H1 (cell line): ENCODE data around the gene EMC6. TPM values are rescaled to one million over a fixed set of nuclear protein-coding genes. Genes with fewer than 3 reads are reported as not detected.

Experiments used
- CTCF ChIA-PET: fragments of 300-600 bp; sonication (Branson Sonifier 250); formaldehyde crosslinking; loops from one replicate; lab custom pipeline; 2021; ENCODE audit not compliant: partially characterized antibody; lab: Charles Lee
- POLR2A ChIA-PET: fragments of 300-600 bp; sonication (Branson Sonifier 250); formaldehyde crosslinking; loops from one replicate; lab custom pipeline; 2021; ENCODE audit warnings: inconsistent platforms; ENCODE audit not compliant: partially characterized antibody; lab: Charles Lee
- DNase-seq, 2 experiments: peaks; one replicate each; pipeline versions ENCODE4 v3.0.0 to v3.0.0-alpha.2; 2010 to 2022; ENCODE audit warnings: low spot score in 2 of 2, low read depth in 1 of 2, mixed read lengths in 1 of 2
- FAIRE-seq: peaks from 2 replicates; lab custom pipeline; 2011; peaks lifted over from hg19 to GRCh38; lab: Jason Lieb, UNC
- H2AFZ ChIP-seq: 2 replicates; pipeline ENCODE4 v1.8.1; 2012; ENCODE audit warnings: low read length, inconsistent platforms
- H2AK5ac ChIP-seq: 2 replicates; pipeline ENCODE4 v1.6.1; 2013; ENCODE audit warnings: low read depth, low read length
- H2BK120ac ChIP-seq: replicated peaks from 2 replicates; pipeline ENCODE3; 2013; ENCODE audit warnings: low read depth, low read length, inconsistent platforms
- H2BK12ac ChIP-seq: 2 replicates; pipeline ENCODE4 v1.6.1; 2013; ENCODE audit warnings: low read depth, low read length
- H2BK15ac ChIP-seq: 2 replicates; pipeline ENCODE4 v1.6.1; 2013; ENCODE audit warnings: low read length
- H2BK20ac ChIP-seq: 2 replicates; pipeline ENCODE4 v1.6.1; 2013; ENCODE audit warnings: low read length
- H2BK5ac ChIP-seq: 2 replicates; pipeline ENCODE4 v1.6.1; 2013; ENCODE audit warnings: low read depth, low read length
- H3K14ac ChIP-seq: 2 replicates; pipeline ENCODE4 v1.6.1; 2013; ENCODE audit warnings: inconsistent platforms; ENCODE audit not compliant: insufficient read length
- H3K18ac ChIP-seq: 2 replicates; pipeline ENCODE4 v1.6.1; 2013; ENCODE audit warnings: low read length; ENCODE audit errors: extremely low read depth
- H3K23ac ChIP-seq: 2 replicates; pipeline ENCODE4 v1.6.1; 2013; ENCODE audit warnings: inconsistent platforms; ENCODE audit not compliant: insufficient read length
- H3K23me2 ChIP-seq: 2 replicates; pipeline ENCODE4 v1.6.1; 2013; ENCODE audit warnings: low read depth, low read length
- H3K27ac ChIP-seq: 2 replicates; pipeline ENCODE4 v1.6.1; 2011; ENCODE audit warnings: low read depth, low read length, inconsistent platforms
- H3K27me3 ChIP-seq, 4 experiments: replicated peaks in 1 of 4; 1 replicate in 1 of 4; 2 replicates in 3 of 4; pipeline versions ENCODE4 v1.6.1 to v1.8.1; 2011 to 2013; ENCODE audit warnings: low read length in 3 of 4, mild to moderate bottlenecking in 3 of 4, inconsistent platforms in 2 of 4, mixed read lengths in 2 of 4, moderate library complexity in 1 of 4; ENCODE audit not compliant: control insufficient read depth in 3 of 4, insufficient read depth in 3 of 4; ENCODE audit errors: extremely low read depth in 1 of 4
- H3K36me3 ChIP-seq, 4 experiments: 2 replicates each; pipeline versions ENCODE4 v1.6.1 to v1.8.1; 2011 to 2013; ENCODE audit warnings: mild to moderate bottlenecking in 4 of 4, low read length in 3 of 4, moderate library complexity in 2 of 4, control low read depth in 1 of 4, inconsistent platforms in 1 of 4; ENCODE audit not compliant: insufficient read depth in 4 of 4, control insufficient read depth in 2 of 4
- H3K4ac ChIP-seq: replicated peaks from 2 replicates; pipeline ENCODE3; 2013; ENCODE audit warnings: low read length, low read depth, mixed read lengths, inconsistent platforms; ENCODE audit not compliant: insufficient read length
- H3K4me1 ChIP-seq, 4 experiments: replicated peaks in 1 of 4; 1 replicate in 1 of 4; 2 replicates in 3 of 4; pipeline versions ENCODE4 v1.6.1 to v1.8.1; 2011 to 2013; ENCODE audit warnings: low read length in 3 of 4, inconsistent platforms in 2 of 4, mixed read lengths in 1 of 4; ENCODE audit not compliant: insufficient read depth in 4 of 4, control insufficient read depth in 3 of 4
- H3K4me2 ChIP-seq, 2 experiments: 2 replicates each; pipeline versions ENCODE4 v1.6.1 to v1.8.1; 2011 to 2013; ENCODE audit warnings: low read depth in 2 of 2, low read length in 2 of 2, control low read depth in 1 of 2, inconsistent platforms in 1 of 2, mild to moderate bottlenecking in 1 of 2; ENCODE audit not compliant: insufficient read depth in 1 of 2
- H3K4me3 ChIP-seq, 4 experiments: fragments of 200-600, 300-600 bp in 1 of 4; sonication (generic), shearing (Covaris generic), sonication (Bioruptor Twin) in 1 of 4; 2 replicates each; pipeline versions ENCODE4 v1.5.1 to v1.8.1; 2011 to 2016; ENCODE audit warnings: low read length in 4 of 4, low read depth in 3 of 4, control low read depth in 2 of 4, inconsistent platforms in 2 of 4, mild to moderate bottlenecking in 2 of 4, mixed read lengths in 1 of 4, moderate library complexity in 1 of 4; ENCODE audit not compliant: insufficient read depth in 2 of 4; ENCODE audit errors: extremely low read depth in 1 of 4
- H3K56ac ChIP-seq: replicated peaks from 2 replicates; pipeline ENCODE3; 2013; ENCODE audit warnings: low read depth, mild to moderate bottlenecking, mixed read lengths, low read length, inconsistent platforms; ENCODE audit not compliant: insufficient read length
- H3K79me1 ChIP-seq: 2 replicates; pipeline ENCODE4 v1.6.1; 2013; ENCODE audit warnings: low read depth, low read length, control low read depth
- H3K79me2 ChIP-seq, 2 experiments: 2 replicates each; pipeline versions ENCODE4 v1.6.1 to v1.8.1; 2012 to 2013; ENCODE audit warnings: low read length in 2 of 2, mild to moderate bottlenecking in 2 of 2, inconsistent platforms in 1 of 2; ENCODE audit not compliant: insufficient read depth in 2 of 2, control insufficient read depth in 1 of 2
- H3K9ac ChIP-seq, 4 experiments: replicated peaks in 1 of 4; 1 replicate in 1 of 4; 2 replicates in 3 of 4; pipeline versions ENCODE4 v1.6.1 to v1.8.1; 2011 to 2013; ENCODE audit warnings: low read depth in 3 of 4, low read length in 3 of 4, control low read depth in 2 of 4, mild to moderate bottlenecking in 2 of 4, moderate library complexity in 2 of 4, inconsistent platforms in 1 of 4; ENCODE audit errors: extremely low read depth in 1 of 4
- H3K9me3 ChIP-seq, 2 experiments: 2 replicates each; pipeline versions ENCODE4 v1.6.1 to v1.8.1; 2012 to 2013; ENCODE audit warnings: mild to moderate bottlenecking in 2 of 2, moderate library complexity in 2 of 2, control low read depth in 1 of 2, inconsistent platforms in 1 of 2, low read depth in 1 of 2, low read length in 1 of 2, mixed read lengths in 1 of 2; ENCODE audit not compliant: insufficient read depth in 2 of 2
- H4K20me1 ChIP-seq, 2 experiments: replicated peaks in 1 of 2; 2 replicates each; pipeline versions ENCODE3 to v1.8.1; 2011 to 2013; ENCODE audit warnings: inconsistent platforms in 2 of 2, low read length in 2 of 2, mild to moderate bottlenecking in 1 of 2; ENCODE audit not compliant: insufficient read depth in 2 of 2, control insufficient read depth in 1 of 2
- H4K5ac ChIP-seq: 2 replicates; pipeline ENCODE4 v1.6.1; 2013; ENCODE audit warnings: low read length, low read depth, mixed read lengths, inconsistent platforms; ENCODE audit not compliant: insufficient read length
- H4K8ac ChIP-seq: 2 replicates; pipeline ENCODE4 v1.8.0; 2013; ENCODE audit warnings: mild to moderate bottlenecking, moderate library complexity, low read length, inconsistent platforms; ENCODE audit not compliant: insufficient read depth; ENCODE audit errors: extremely low read depth
- H4K91ac ChIP-seq: replicated peaks from 2 replicates; pipeline ENCODE3; 2013; ENCODE audit warnings: low read length, mixed read lengths, inconsistent platforms; ENCODE audit not compliant: insufficient read length
- BACH1 ChIP-seq: IDR thresholded peaks from 2 replicates; pipeline ENCODE4 v1.6.1; 2012; ENCODE audit warnings: low read length, improper control_type of control experiment
- GABPA ChIP-seq: IDR thresholded peaks from 2 replicates; pipeline ENCODE4 v1.6.1; 2011; ENCODE audit warnings: mild to moderate bottlenecking, low read length, moderate library complexity, borderline replicate concordance; ENCODE audit not compliant: insufficient read depth
- SIN3A ChIP-seq, 2 experiments: IDR thresholded peaks in 1 of 2; conservative IDR thresholded peaks in 1 of 2; 2 replicates each; pipeline ENCODE4 v1.6.1; 2011 to 2012; ENCODE audit warnings: low read length in 2 of 2, improper control_type of control experiment in 1 of 2, low read depth in 1 of 2, mild to moderate bottlenecking in 1 of 2
- SP4 ChIP-seq: IDR thresholded peaks from 2 replicates; pipeline ENCODE4 v1.6.1; 2012; ENCODE audit warnings: low read length, inconsistent platforms
- TAF1 ChIP-seq: IDR thresholded peaks from 2 replicates; pipeline ENCODE4 v1.6.1; 2011; ENCODE audit warnings: mild to moderate bottlenecking, low read depth, low read length
- TAF7 ChIP-seq: optimal IDR thresholded peaks from 2 replicates; pipeline ENCODE3; 2011; ENCODE audit warnings: low read depth, mild to moderate bottlenecking, inconsistent platforms, low read length, moderate library complexity, borderline replicate concordance
- YY1 ChIP-seq: IDR thresholded peaks from 2 replicates; pipeline ENCODE4 v1.6.1; 2011; ENCODE audit warnings: low read depth, mild to moderate bottlenecking, low read length
- ZNF274 ChIP-seq: IDR thresholded peaks from 2 replicates; pipeline ENCODE4 v1.7.0; 2012; ENCODE audit warnings: low read length, borderline replicate concordance; ENCODE audit errors: extremely low read depth
- WGBS, 2 experiments: shearing (Covaris generic) in 1 of 2; methylation state at CpG; one replicate each; pipeline versions ENCODE4 v1.1.6 to v1.1.7; 2013 to 2015; ENCODE audit warnings: low lambda C conversion rate in 2 of 2, mixed read lengths in 2 of 2, inconsistent platforms in 1 of 2, low coverage in 1 of 2, missing lambda C conversion rate in 1 of 2; ENCODE audit not compliant: insufficient replicate concordance in 2 of 2, insufficient coverage in 1 of 2, insufficient read length in 1 of 2; ENCODE audit errors: extremely low coverage in 1 of 2, missing lambda C conversion rate in 1 of 2; 5-methylcytosine and 5-hydroxymethylcytosine counted together
- long read RNA-seq, 2 experiments: library from RNA in 1 of 2; library from capped mRNA in 1 of 2; stranded (forward); transcript quantifications; one replicate each; pipeline ENCODE4 v2.0.0, GENCODE V29; 2021; ENCODE audit warnings: inconsistent platforms in 1 of 2
- polyA minus RNA-seq, 3 experiments: library from RNA; depleted of rRNA, polyadenylated mRNA; stranded (reverse); fragments of >200 nt; gene quantifications; 1 replicate in 2 of 3; 2 replicates in 1 of 3; pipeline ENCODE4 v1.2.3, GENCODE V29; 2011
- polyA plus RNA-seq, 7 experiments: library from polyadenylated mRNA; depleted of rRNA in 3 of 7; stranded (reverse) in 5 of 7; unstranded in 2 of 7; fragments of >200 nt in 5 of 7; fragments of 200-250 nt in 2 of 7; gene quantifications; 1 replicate in 5 of 7; 2 replicates in 1 of 7; 4 replicates in 1 of 7; pipeline versions ENCODE4 v1.2.1 to v1.2.3, GENCODE V29; 2011 to 2013; ENCODE audit warnings: missing spikeins in 2 of 7, mixed read lengths in 2 of 7
- total RNA-seq: library from RNA; stranded (reverse); fragmentation: NEBNext Ultra II Directional; extraction: Animal tissue kit (Norgen Biotek cat#: 25700); gene quantifications from 2 replicates; pipeline ENCODE4 v1.2.1, GENCODE V29; 2021

EMC6 gene
- total RNA-seq, result 81.5 and 86.5 TPM in 2 replicates
- 193 and 201 TPM in 2 replicates for polyA plus RNA-seq (2011; rRNA removed)
- 142 TPM for polyA plus RNA-seq (2011; cell fraction: cytosol; rRNA removed)
- polyA plus RNA-seq (2011; cell fraction: nucleus; rRNA removed), result 66.9 TPM
- polyA plus RNA-seq (2012, experiment 1 of 2), result 63.1 to 87.1 TPM (median 69.6 TPM) in 4 replicates
- 188 TPM for polyA plus RNA-seq (2012, experiment 2 of 2)
- 195 TPM for polyA plus RNA-seq (2013, experiment 1 of 2)
- 204 TPM for polyA plus RNA-seq (2013, experiment 2 of 2)
- polyA minus RNA-seq (2011; rRNA and poly(A)+ RNA removed), result 7.8 and 11.7 TPM in 2 replicates
- 45.8 TPM for polyA minus RNA-seq (2011; cell fraction: cytosol; rRNA and poly(A)+ RNA removed)
- 29.2 TPM for polyA minus RNA-seq (2011; cell fraction: nucleus; rRNA and poly(A)+ RNA removed)
- long read RNA-seq, experiment 1, transcript EMC6-201 (2 exons, 653 nt), result major isoform, 71 of 103 reads
- long read RNA-seq, experiment 1, transcript EMC6-202 (2 exons, 762 nt), result minor isoform, 14 of 103 reads
- long read RNA-seq, experiment 1, partial matches to known transcripts, result 0 of 103 reads
- long read RNA-seq, experiment 1, other reads (novel, unspliced or antisense), result 18 of 103 reads
- long read RNA-seq, experiment 2, result 0 reads

- H3K4me1 ChIP-seq, result peaks cover 3 to 7% (median 5%) of the 10 kb centered on the region in 4 experiments
- no peak within 1 kb of the TSS for H2AK5ac ChIP-seq
- H3K36me3 ChIP-seq, result no peaks in the 10 kb centered on the region; a peak in 1 of 8 replicates
- H2AFZ ChIP-seq, result no peak within 1 kb of the TSS
- H3K18ac ChIP-seq, result peak within 1 kb of the TSS; percentile 60
- ChIA-PET POLR2A (interaction anchor here (0.7 to 12.7 kb wide), 13 partner anchors 10 to 632 kb away, joined by 3 to 194 read pairs (median 6); partner anchors contain the start of genes CTNS, HASPIN, P2RX5 and SHPK), CTCF (interaction anchor here (1.0 to 2.0 kb wide), 3 partner anchors 11 to 55 kb away, joined by 3 to 7 read pairs (median 6); no protein-coding TSS in a partner anchor)
- peak within 1 kb of the TSS; percentile 81; the same call in 1 of the 2 replicates for H2BK5ac ChIP-seq
- no peak within 1 kb of the TSS for H3K14ac ChIP-seq
- peak within 1 kb of the TSS; percentile 79 to 94 (median 84) for H3K4me3 ChIP-seq
- H3K9me3 ChIP-seq, result no peaks in the 10 kb centered on the region
- H3K4me2 ChIP-seq, result peak within 1 kb of the TSS; percentile 93 to 97
- H3K9ac ChIP-seq, result peak within 1 kb of the TSS; percentile 91 to 95 (median 93)
- H3K23ac ChIP-seq, result no peak within 1 kb of the TSS
- no peak within 1 kb of the TSS for H2BK120ac ChIP-seq
- peak within 1 kb of the TSS; percentile 81 for H3K4ac ChIP-seq
- H3K79me2 ChIP-seq, result peaks cover 3 to 28% of the 10 kb centered on the region in 2 experiments; a peak in 3 of 4 replicates
- peaks cover 0 to 7% of the 10 kb centered on the region in 2 experiments for H4K20me1 ChIP-seq
- 1% methylated on average over 64 of the region's 89 CpGs; no CpG with 5 or more reads in 1 of the 2 experiments for WGBS, 2 experiments
- 0 out of 2 replicates have a peak within 1 kb of the TSS, but pooled peaks have one; percentile 27 for H2BK12ac ChIP-seq
- peaks cover 12% of the 10 kb centered on the region for H3K79me1 ChIP-seq
- FAIRE-seq (peak; percentile 58), DNase-seq (peak; percentile 95 to 100)
- H4K5ac ChIP-seq, result peak within 1 kb of the TSS; percentile 83
- peaks cover 12% of the 10 kb centered on the region; the same call in 1 of the 2 replicates for H3K23me2 ChIP-seq
- peak within 1 kb of the TSS; percentile 80 for H4K91ac ChIP-seq
- H2BK15ac ChIP-seq, result peak within 1 kb of the TSS; percentile 72
- no peak within 1 kb of the TSS for H2BK20ac ChIP-seq
- peak within 1 kb of the TSS; percentile 88 for H3K56ac ChIP-seq
- H4K8ac ChIP-seq, result peak within 1 kb of the TSS; percentile 99
- H3K27ac ChIP-seq, result peak within 1 kb of the TSS; percentile 90
- H3K27me3 ChIP-seq, result no peaks in the 10 kb centered on the region
- peak; percentile 93; the same call in 1 of the 2 replicates for TF ChIP-seq SP4
- TF ChIP-seq BACH1, result 0 out of 2 replicates have a peak, but pooled peaks have one; percentile 23
- TF ChIP-seq TAF1, result peak; percentile 98
- 0 out of 2 replicates have a peak, but pooled peaks have one; percentile 41 for TF ChIP-seq GABPA
- peak; percentile 97 for TF ChIP-seq YY1
- no peak for TF ChIP-seq ZNF274
- peak; percentile 93 for TF ChIP-seq TAF7
- peak in 1 of 2 experiments; percentile 80; a peak in 2 of 4 replicates for TF ChIP-seq SIN3A (conservative IDR thresholded peaks at IDR 0.05 in 1 of 2, IDR thresholded peaks at IDR 0.05 in 1 of 2; ENCODE audit: low read depth in 1 of 2, low read length in 2 of 2)
Observed at GRCh38 chr17:3668279-3669084, at the start of gene EMC6, which contains the start of gene TAX1BP3. TSS of gene EMC6 (plus strand) at chr17:3668812. CDS start at chr17:3669147, 335 bp downstream. TSS of gene TAX1BP3 (minus strand) at chr17:3668578. CDS start at chr17:3668526, 52 bp downstream.
